ENCODE results near the gene MAP9.

MAP9 gene

DNA sequence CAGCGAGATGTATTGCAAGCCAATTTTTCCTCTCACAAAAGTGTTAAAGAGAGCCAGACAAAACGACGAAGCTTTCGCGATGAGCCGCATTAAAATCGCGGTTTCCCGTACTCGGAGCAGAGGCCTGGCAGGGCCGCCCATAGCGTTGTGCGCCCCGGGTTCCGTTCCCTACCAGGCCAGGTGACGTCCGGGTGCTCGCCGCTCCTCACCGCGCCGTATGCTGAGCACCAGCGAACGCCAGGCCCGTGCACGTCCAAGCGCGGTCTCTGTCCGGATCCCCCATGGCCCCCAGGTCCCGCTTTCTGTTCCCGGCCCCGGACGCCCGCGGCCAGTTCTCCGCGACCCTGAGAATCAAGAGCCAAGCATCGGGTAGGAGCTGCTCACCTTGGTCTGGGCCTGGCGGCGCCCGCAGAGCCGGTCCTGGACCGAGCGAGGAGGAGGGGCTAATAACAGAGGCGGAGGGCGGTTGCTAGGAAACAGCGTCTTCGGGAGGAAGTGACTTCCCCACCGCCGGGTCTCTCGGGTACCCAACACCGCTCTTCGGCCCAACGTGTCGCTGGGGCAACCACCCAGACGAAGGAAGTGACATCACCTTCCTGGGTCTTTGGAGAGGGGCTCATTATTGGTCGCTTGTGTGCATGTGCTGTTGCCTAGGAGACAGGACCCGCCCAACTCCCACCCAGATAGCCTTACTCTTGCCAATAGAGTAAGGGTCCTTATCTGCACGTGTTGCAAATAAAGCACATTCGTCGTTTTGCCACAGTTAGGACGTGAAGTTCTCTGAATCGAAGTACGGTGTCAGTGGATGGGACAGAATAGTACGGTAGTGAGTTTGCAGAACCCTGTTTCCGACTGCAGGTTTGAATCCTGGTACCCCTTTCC, at the start of gene MAP9:
Gene MAP9, minus strand, starts transcription at position 579 of the 882 bp plus-strand sequence. CDS start 1,115 bp downstream, outside the sequence.
- in situ Hi-C loops (cut with MboI; ENCODE audit: low sequenced_read_pairs), result no loop called here

- in situ Hi-C loops (cut with MboI; ENCODE audit: low sequenced_read_pairs), result loop anchor here (25.0 kb wide), 1 partner anchor 363 kb away; no protein-coding TSS in a partner anchor
Measured at GRCh38 chr4:155424778-155425177, 48.0 kb upstream of the MAP9 start.

DNA sequence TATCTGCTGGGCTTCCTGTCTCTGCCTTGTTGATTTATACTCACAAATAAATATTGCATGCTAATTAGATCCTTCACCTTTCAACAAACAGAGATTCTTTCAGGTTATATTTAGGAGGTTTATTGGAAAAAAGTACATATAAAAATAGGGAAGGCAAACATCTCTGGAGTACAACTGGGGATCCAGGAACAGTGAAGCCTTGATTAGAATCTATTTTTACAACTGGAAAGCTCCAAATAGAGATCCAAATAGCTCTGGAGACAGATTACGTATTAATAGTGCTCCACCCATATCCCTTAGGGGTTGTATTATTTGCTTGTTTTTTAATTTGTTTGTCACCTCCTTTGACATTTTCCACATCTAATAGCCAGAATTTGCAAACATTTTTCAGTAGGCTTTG, 46.9 kb upstream of the MAP9 start:
- in situ Hi-C loops (cut with MboI; ENCODE audit: low sequenced_read_pairs), result no loop called here

DNA sequence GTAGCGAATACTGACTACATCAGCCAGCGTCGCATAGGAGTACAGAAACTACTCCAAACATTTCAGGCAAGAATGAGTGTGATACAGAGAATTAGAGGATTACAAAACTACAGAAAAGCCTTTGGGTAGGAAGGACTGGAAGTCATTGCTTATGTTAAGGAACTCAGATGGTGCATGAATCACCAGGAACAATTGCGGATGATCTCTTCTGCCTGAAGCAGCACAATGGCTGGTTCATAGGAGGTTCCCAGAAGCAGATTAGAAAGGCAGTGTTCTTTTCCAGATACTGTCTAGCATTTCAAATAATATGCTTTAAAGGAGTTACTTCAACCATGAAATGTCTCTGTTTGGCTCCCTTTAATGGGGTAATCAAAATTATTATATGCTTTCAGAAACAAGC, 42.5 kb upstream of the MAP9 start:
- in situ Hi-C loops (cut with MboI; ENCODE audit: low sequenced_read_pairs), result no loop called here

GRCh38 chr4:155415662-155416061, 38.9 kb upstream of the MAP9 start:
- in situ Hi-C loops (cut with MboI; ENCODE audit: low sequenced_read_pairs), result no loop called here

- in situ Hi-C loops (cut with MboI; ENCODE audit: low sequenced_read_pairs), result no loop called here
Measured at GRCh38 chr4:155413451-155413850, 36.7 kb upstream of the MAP9 start.

GRCh38 chr4:155411546-155411945, 34.8 kb upstream of the MAP9 start:
- in situ Hi-C loops (cut with MboI; ENCODE audit: low sequenced_read_pairs), result no loop called here

DNA sequence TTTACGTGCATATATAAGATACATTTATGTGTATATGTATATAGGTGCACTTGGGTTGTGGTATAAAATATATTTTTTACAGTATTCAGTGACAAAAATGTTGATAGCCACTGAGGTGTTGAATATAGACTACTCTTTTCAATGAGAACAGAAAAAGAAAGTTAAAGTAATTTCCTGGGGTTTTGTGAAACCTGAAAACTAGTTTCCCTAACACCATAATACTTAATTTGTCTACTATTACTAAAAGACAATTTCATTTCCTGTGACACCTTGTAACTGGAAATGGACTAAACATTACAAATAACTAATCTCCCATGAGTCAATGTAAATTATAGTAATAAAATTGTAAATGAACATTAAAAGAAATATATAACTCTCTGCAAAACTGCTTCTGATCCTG, 32.0 kb upstream of the MAP9 start:
- in situ Hi-C loops (cut with MboI; ENCODE audit: low sequenced_read_pairs), result no loop called here

GRCh38 chr4:155407480-155407879, 30.7 kb upstream of the MAP9 start:
- in situ Hi-C loops (cut with MboI; ENCODE audit: low sequenced_read_pairs), result no loop called here

GRCh38 chr4:155405059-155405458, 28.3 kb upstream of the MAP9 start:
- in situ Hi-C loops (cut with MboI; ENCODE audit: low sequenced_read_pairs), result no loop called here

- in situ Hi-C loops (cut with MboI; ENCODE audit: low sequenced_read_pairs), result no loop called here
Measured at GRCh38 chr4:155403886-155404285, 27.1 kb upstream of the MAP9 start.

GRCh38 chr4:155402941-155403340, 26.2 kb upstream of the MAP9 start:
- in situ Hi-C loops (cut with MboI; ENCODE audit: low sequenced_read_pairs), result no loop called here

DNA sequence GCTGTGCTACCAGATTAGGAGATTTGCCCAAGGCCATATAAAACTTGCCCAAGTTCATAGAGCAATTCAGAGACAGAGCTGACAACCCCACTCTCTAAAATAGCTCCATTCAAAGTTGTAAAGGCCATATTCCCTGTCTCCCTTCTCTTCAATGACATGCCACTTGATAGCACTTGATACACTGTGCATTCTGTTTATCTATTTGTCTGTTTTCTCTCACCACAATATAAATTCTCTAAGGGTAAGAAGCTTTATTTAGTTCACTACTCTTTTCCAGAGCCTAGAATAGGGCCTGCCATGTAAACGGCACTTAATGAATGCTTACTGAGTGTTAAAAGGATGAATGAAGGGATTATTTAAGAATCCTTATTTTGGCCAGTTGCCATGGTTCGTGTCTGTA, 24.1 kb upstream of the MAP9 start:
- in situ Hi-C loops (cut with MboI; ENCODE audit: low sequenced_read_pairs), result no loop called here

DNA sequence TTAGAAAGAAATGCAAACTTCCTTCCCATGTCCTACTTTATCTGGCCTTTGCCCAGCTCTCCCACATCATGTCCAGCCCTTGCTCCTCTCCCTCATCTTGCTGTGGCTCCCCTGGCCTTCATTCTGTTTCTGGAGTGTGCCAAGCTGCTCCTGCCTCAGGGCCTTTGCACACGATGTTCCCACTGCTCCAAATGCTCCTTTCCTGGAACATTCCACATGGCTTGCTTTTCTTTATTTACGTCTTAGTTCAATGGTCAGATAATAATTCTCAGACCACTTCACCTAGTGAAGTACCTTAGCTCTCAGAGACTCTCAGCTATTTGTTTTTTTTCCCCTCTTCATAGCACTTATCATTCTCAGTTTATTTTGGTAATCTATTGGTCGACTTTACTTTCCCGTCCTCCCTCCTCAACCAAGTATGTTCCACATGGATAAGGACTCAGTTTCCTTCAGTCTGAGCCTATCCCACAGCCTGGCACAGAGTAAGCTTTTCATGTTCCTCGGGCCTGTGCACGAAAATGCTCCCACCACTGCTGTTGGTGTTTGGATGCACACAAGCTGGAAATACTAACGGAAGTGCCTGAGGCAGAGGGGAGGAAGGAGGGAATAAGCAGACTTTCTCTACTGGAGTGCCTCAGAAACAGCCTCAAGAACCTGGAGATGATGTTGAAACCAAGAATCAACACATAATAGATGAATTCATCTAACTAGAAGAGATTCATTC, 23.4 kb upstream of the MAP9 start:
- in situ Hi-C loops (cut with MboI; ENCODE audit: low sequenced_read_pairs), result no loop called here

GRCh38 chr4:155392481-155393184, 15.9 kb upstream of the MAP9 start:
- in situ Hi-C loops (cut with MboI; ENCODE audit: low sequenced_read_pairs), result no loop called here

DNA sequence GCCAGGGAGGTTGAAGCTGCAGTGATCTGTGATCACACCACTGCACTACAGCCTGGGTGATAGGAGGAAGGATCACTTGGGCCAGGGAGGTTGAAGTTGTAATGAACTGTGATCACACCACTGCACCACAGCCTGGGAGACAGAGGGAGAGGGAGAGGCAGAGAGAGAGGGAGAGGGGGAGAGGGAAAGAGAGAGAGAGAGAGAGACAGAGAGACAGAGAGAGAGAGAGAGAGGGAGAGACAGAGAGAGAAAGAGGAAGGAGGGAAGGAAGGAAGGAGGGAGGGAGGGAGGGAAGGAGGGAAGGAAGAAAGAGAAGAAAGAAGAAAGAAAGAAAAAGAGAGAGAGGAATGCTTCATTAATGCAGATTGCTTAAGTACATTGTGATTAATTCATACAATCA, 15.2 kb upstream of the MAP9 start:
- in situ Hi-C loops (cut with MboI; ENCODE audit: low sequenced_read_pairs), result no loop called here

- in situ Hi-C loops (cut with MboI; ENCODE audit: low sequenced_read_pairs), result no loop called here
Measured at GRCh38 chr4:155388162-155388561, 11.4 kb upstream of the MAP9 start.

GRCh38 chr4:155383541-155383940, 6.8 kb upstream of the MAP9 start:
- in situ Hi-C loops (cut with MboI; ENCODE audit: low sequenced_read_pairs), result no loop called here

- in situ Hi-C loops (cut with MboI; ENCODE audit: low sequenced_read_pairs), result no loop called here
Measured at GRCh38 chr4:155377276-155377675, 511 bp upstream of the MAP9 start.

DNA sequence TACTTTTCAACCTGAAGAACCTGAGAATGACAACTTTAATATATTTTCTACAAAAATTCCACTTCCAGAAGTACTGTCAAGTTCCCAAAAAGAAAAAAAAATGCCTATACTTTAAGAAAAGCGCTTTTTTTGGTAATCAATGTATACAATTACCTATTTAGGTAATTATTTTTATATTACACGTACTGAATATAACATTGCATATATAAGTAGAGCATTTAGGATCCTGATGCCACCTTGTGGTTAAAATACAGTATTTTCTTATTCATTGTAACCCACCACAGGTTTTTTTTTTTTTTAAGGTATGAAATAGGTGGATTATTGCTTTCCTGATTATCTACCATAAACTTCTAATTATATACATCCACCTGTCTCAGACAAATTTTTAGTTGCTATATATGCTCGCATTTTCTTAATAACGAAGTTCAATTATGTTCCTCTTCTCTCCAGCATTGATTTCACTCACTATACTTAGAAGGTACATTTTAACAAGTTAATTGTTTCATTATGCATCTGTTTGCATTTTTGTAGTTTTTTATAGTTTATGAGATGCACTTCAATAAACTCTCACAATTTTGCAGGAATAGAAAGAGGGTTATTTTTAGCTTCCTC, 5.2 kb downstream of the MAP9 start:
- in situ Hi-C loops (cut with MboI; ENCODE audit: low sequenced_read_pairs), result no loop called here

DNA sequence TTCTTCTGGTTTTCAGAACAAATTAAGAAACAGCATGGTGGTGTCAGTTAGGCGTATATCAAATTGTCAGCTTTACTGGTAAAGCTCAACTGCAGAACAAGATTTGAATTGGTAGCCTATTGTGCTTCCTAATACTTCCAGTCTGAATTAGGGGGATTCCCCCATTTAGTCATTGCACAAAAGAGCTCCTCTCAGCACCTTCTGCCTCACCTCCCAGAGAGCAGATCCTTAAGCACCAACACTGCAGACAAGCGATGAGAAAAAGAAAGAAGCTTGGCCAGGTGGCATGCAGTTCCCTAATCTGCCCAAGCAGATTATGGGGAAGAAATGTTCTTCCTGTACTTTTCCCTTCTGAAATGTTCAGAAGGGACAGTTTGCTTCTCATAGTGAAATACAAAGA, 9.2 kb downstream of the MAP9 start:
- in situ Hi-C loops (cut with MboI; ENCODE audit: low sequenced_read_pairs), result no loop called here

All from HL-60/S4 treated with phorbol 12-myristate 13-acetate at 8.2 ng/mL for 4 days and 3 days (cell line).